ENCODE data around the gene ACSM5.
"Not testable (repeated sequence)": the region's sequence is repeated elsewhere in the genome, so short reads cannot be mapped to it uniquely, and the experiment has no call there.

ACSM5 gene

DNA sequence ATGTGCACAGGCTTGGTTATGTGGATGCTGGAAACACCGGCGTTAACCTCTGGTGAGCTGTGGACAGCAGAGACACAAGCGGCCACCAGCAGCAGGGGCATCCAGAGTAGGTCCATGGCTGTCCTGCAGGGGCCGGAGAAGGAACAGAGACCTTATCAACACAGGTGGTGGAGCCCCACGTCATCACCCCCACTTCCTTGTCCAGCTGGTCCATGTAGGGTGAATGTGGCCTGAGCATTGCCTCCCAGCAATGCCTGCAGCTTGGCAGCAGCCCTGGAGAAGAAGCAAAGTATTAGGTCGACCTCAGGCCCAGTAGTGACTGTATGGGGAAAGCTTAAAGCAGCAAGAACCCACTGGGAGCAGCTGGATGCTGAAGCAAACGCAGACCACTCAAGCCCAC lies 10.1 kb upstream of the ACSM5 start:
- DNase-seq, result no peak

DNA sequence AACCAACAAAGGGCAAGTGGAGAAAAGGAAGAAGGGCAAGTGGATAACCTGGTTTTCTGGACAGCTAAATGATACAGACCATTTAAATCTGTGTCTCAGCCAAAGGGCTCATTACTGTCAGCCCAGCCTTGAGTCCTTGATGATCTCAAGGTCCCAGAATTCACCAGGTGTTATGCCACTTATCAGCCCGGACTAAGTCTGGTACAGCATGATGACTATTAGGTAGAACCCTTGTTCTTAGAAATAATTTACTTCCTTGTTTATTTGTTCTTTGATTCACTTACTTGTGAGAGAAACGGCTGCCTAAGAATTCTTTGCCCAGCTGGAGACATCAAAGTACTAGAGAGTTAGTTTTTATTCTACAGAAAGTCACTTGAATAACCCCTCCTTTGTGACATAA lies 8.3 kb upstream of the ACSM5 start:
- DNase-seq, result no peak

DNA sequence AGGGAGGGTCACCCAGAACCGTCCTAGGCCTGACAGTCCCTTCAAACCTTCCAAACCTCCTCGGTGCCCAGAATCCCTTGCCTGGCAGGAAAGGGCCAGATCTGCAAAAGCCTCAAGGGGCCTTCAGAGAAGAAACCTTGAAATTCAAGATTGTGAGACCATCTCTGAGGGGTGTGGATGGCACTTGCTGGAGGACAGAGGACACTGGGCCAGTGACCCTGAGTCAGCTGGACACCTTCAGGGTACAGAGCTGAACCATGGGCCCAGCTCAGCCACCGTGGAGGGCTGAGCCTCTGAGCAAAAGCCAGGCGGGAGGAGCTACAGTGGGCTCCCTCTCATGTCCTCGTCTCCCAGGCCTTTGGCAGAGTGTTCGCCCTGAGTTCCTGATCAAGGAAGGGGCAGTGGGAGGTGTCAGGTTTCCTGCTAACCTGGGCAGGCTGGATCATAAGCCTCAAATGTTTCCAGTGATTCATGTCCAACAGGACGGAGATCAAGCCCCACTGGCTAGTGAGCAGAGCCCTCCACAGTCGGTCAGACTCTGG lies 7.8 kb upstream of the ACSM5 start:
- DNase-seq, result no peak

DNA sequence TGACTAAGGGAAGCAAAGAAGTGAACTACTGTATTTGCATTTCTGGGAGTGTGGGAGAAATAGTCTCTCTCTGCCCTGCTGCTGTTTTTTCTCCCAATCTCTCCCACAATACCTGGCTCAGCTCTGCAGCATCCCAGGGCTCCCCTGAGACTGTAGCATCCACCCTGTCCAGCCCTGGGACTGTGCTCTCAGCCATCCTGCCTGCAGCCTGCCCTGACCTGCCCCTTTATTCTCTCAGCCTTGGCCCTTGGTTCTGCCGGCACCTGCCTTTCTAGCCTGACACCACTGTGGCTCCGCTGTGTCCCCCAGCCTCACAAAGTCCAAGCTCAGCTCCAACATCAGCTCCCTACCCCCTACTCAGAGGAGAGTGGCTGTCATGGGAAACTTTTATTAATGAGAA lies 6.7 kb upstream of the ACSM5 start:
- DNase-seq, result no peak

GRCh38 chr16:20404637-20405036 lies 4.7 kb upstream of the ACSM5 start, which contains the start of gene PDILT:
Gene PDILT (minus strand): TSS chr16:20404737. CDS start chr16:20399300, 5,437 bp downstream.
- no peak for DNase-seq

- DNase-seq, result no peak
Observed at GRCh38 chr16:20410121-20410723, 888 bp downstream of the ACSM5 start.

DNA sequence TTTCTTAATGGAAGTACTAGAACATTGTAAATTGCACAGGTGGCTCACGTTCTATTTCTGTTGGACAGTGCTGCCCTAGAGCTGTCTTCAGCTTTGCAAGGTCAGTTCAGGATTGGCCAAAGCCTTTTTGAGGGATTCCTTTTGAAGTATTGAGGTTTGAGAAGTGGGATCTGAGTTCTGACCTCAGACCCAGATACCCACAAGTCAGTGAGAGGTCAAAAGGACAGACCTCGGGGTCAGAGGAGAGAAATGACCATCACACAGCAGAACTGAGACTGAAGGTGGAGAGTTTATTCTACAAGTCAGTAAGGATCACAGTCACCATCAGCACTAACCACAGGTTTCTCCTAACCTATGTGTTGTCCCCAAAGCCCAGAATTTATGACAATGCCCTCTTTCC lies 1.7 kb downstream of the ACSM5 start:
- no peak for DNase-seq

- DNase-seq, result no peak
Observed at GRCh38 chr16:20415541-20415940, 6.2 kb downstream of the ACSM5 start.

- DNase-seq, result not testable (repeated sequence)
Observed at GRCh38 chr16:20419093-20419492, 9.8 kb downstream of the ACSM5 start.

GRCh38 chr16:20421748-20422147 lies 12.4 kb downstream of the ACSM5 start:
- not testable (repeated sequence) for DNase-seq

DNA sequence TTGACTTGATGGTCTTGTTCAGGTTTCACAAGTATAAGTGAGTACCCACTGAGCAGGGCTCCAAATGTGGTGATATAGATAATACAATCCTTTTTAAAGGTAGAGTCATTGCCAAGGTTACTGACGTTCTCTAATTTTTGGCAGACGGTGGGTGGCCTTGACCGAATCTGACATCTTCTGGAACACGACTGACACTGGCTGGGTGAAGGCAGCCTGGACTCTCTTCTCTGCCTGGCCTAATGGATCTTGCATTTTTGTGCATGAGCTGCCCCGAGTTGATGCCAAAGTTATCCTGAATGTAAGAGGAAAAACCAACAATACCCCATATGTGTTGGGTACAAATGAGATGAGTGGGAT lies 14.4 kb downstream of the ACSM5 start:
- DNase-seq, result not testable (repeated sequence)

DNA sequence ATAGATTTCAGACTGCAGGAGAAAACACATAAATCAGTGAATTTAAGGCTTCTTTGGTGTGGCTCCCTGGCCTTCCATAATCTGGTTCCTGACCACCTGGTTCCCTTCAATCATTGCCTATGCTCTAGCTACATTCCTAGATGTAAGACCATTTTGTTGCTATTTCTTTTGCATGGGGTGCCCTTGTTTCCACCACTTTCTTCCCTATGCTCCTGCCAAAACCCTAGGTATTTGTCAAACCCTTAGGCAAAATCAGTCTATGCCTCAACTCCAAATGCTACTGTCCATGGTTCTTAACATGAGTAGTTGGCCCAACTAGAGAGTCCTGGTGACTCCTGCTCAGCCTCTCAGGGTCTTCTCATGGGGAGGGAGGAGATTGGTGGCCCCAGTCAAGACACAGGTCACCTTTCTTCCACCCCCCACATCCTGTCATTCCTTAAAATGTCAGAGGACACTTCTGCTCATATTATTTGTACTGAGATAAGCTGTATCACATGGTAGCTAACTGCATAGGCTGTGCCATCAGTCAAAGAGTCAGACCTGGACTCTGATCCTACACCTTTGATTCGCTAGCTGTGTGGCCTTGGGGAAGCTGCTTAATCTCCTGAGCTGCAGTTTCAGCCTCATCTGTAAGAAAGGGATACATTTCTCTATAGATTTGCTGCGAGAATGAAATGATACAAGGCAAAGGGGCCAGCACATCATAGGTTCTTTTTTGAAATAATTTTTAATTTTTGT lies 15.0 kb downstream of the ACSM5 start:
- no peak for DNase-seq

DNA sequence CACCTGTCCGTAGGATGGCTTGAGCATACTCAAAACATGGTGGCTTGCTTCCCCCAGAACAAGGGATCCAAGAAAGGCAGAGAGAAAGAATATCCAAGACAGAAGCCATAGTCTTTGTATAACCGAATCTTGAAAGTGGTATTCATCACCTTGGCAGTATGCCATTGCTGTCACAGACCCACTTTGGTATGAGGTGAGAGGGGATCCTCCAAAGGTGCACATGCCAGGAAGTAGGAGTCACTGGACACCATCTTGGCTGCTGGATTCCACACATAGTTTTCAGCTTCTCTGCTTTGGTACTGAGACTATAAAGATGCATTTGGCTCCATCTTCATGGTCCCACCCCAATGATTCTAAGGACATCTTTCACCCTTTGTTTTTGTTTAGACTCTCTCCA lies 18.1 kb downstream of the ACSM5 start:
- DNase-seq, result not testable (repeated sequence)

GRCh38 chr16:20429499-20429898 lies 20.2 kb downstream of the ACSM5 start:
- not testable (repeated sequence) for DNase-seq

DNA sequence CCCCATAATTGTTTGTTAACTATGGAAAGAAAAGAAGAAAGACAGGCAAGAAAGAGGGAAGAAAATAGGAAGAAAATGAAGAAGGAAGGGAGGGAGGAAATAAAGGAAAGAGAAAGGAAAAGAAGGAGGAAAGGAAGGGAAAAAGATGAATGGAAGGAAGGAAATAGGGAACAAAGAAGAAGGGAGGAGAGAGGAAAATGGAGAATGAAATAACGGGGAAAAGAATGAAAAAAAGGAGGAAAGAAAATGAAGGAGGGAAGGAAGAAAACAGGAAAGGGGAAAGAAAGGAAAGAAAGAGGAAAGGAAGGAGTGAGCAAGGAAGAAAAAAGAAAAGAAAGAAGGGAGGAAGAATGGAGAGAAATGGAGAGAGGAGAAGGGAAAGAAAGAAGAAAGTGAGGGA lies 21.1 kb downstream of the ACSM5 start:
- not testable (repeated sequence) for DNase-seq

- DNase-seq, result no peak
Observed at GRCh38 chr16:20430948-20431347, 21.6 kb downstream of the ACSM5 start.

DNA sequence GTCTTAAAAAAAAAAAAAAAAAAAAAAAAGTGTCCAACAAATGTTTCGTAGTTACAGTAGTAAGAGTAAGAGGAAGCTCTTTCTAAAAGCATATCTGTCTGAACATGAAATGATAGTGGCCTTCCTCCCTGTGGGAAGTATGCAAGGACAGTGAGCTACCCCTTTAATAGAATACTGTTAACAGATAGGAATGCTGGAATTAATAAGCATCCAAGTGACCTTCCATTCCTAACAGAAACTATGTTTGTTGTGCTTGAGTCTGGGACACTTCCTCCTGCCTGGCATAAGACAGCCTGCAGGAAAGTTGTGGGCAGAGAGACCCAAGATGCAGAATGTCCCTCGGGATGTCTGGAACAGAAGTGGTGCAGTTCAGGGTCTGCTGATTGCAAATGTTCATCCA lies 29.6 kb downstream of the ACSM5 start:
- DNase-seq, result not testable (repeated sequence)

GRCh38 chr16:20439820-20440231 lies 30.5 kb downstream of the ACSM5 start:
- DNase-seq, result not testable (repeated sequence)

- not testable (repeated sequence) for DNase-seq
Observed at GRCh38 chr16:20440731-20441130, 31.4 kb downstream of the ACSM5 start.

DNA sequence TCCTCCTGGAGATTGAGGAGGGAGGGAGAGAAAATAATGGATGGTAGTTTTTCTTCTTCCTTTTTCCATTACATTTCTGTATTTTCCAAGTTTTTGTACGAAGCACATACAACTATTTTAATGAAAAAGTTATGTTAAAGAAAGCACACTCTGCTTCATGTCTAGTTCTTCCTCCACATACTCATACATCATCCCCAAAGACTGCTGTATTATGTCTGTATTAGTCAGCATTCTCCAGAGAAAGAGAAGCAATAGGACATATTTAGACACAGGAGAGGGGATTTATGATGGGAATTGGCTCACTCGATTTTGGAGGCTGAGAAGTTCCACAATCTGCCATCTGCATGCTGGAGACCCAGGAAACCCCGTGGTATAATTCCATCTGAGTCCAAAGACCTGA lies 31.9 kb downstream of the ACSM5 start:
- DNase-seq, result no peak

DNA sequence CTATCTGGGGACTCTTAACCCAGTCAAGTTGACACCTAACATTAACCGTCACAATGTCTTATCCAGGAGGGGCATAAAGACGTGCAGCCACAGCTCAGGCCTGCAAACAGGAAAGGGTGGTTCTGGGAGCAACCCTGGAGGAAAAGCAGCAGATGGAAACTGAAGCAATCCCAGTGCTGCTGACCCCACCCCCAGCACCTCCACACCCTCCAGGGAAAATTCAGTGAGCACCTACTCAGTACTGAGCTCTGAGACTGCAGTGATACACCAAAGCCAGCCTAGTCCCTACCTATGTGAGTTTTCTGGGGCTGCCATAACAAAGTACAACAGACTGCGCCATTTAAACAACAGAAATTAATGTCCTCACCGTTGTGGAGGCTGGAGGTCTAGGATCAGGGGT lies 32.5 kb downstream of the ACSM5 start:
- DNase-seq, result not testable (repeated sequence)

DNA sequence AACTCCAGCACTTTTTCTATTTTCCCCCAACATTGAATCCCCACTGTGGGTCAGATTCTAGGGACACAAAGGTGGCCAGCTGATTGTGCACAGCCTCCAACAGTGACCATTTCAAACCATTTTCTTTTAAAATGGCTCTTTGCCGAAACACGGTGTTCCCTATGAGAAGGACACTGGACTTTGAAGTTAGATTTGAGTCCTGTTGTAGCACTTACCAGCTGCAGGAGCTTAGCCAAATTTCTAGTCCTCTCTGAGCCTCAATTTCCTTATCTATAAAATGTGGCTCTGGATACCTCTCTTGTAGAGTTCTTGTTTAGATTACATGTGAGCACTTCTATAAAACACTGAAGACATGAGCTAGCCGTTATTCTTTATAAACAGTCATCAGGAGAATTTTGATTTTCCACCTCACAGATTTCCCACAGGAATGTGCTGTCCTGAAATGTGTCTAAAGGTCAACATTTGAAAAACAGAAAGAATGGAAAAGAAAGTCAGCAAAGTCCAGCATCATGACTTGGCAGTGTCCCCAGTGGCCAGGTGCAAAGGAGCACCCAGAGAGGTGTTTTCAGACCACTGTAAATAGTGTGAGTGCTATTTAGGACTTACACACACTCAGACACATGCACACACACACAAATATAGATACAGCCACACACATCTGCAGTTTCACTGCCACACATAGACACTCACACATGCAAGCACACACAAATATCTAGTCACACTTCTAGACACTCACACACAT lies 37.5 kb downstream of the ACSM5 start:
- DNase-seq, result not testable (repeated sequence)

DNA sequence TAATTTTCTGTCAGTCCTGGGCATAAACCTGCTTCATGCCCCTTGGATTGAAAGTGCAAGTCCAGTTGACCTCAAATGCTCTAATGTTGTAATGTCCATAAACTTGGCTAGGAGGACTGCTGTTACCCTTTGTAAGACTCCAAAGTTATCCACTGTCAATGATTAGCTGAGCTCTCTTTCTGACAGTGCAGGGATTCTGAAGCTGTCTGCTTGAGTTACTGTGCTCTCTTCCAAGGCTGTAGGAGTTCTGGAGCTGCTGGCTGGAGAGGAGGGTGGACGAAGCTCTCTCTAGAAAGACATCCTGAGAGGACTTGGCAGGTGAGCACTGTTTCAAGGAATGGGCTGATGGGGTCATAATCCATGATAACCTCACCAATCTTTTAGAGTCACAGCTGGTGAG lies 42.0 kb downstream of the ACSM5 start, which contains the start of gene ACSM2A:
Gene ACSM2A (plus strand): TSS at position 158 of the 400 bp plus-strand sequence. CDS start 8,594 bp downstream, outside the sequence.
- DNase-seq, result not testable (repeated sequence)

Measured in T-helper 1 cell (primary cell).